Activated naive CD8-positive, alpha-beta T cell (primary cell): ENCODE measurements around the gene ZXDC.

Source experiments
- H3K27ac Mint-ChIP-seq: one replicate; pipeline ENCODE4 v1.8.0; 2021; ENCODE audit warnings: mixed read lengths
- H3K27me3 Mint-ChIP-seq: one replicate; pipeline ENCODE4 v1.8.0; 2021; ENCODE audit warnings: mixed read lengths
- H3K36me3 Mint-ChIP-seq: one replicate; pipeline ENCODE4 v1.8.0; 2021; ENCODE audit warnings: mixed read lengths
- H3K4me1 Mint-ChIP-seq: one replicate; pipeline ENCODE4 v1.8.0; 2021; ENCODE audit warnings: low read depth, mixed read lengths
- H3K4me3 Mint-ChIP-seq: one replicate; pipeline ENCODE4 v1.8.0; 2021; ENCODE audit warnings: mild to moderate bottlenecking, mixed read lengths
- H3K9me3 Mint-ChIP-seq: one replicate; pipeline ENCODE4 v1.8.0; 2021; ENCODE audit warnings: low read depth, mixed read lengths

The ZXDC gene

DNA sequence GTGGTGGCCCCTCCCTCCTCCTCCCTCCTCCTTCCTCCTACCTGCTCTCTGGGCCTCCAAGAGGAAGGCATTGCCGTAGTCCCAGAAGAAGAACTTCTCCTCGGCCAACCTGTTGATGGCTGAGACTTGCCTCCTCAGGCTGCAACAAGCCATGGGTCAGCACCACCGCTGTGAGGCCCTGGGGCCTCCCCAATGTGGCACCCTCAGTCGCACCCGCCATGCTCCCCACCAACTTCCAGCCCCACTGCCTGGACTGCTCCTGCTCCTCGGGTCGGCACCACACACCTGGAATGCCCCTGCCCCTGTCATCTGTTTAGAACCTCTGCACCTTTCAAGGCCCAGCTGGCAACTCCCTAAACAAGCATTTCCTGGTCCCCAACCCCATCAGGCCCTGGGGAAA lies 24.3 kb upstream of the ZXDC start:
- Mint-ChIP-seq H3K9me3 (no peaks in the 10 kb centered on the region), H3K4me1 (peaks cover 9% of the 10 kb centered on the region), H3K27ac (no peak overlapping the region), H3K27me3 (no peaks in the 10 kb centered on the region), H3K4me3 (no peak overlapping the region), H3K36me3 (no peaks in the 10 kb centered on the region)

GRCh38 chr3:126499401-126499800 lies 23.7 kb upstream of the ZXDC start:
- H3K9me3 Mint-ChIP-seq, result no peaks in the 10 kb centered on the region
- H3K4me3 Mint-ChIP-seq, result no peak overlapping the region
- H3K4me1 Mint-ChIP-seq, result peaks cover 9% of the 10 kb centered on the region
- no peaks in the 10 kb centered on the region for H3K36me3 Mint-ChIP-seq
- H3K27me3 Mint-ChIP-seq, result no peaks in the 10 kb centered on the region
- no peak overlapping the region for H3K27ac Mint-ChIP-seq

- Mint-ChIP-seq H3K9me3 (no peaks in the 10 kb centered on the region), H3K27ac (peak overlapping the region; percentile 90), H3K36me3 (no peaks in the 10 kb centered on the region), H3K27me3 (no peaks in the 10 kb centered on the region), H3K4me3 (peak overlapping the region; percentile 48), H3K4me1 (peaks cover 13% of the 10 kb centered on the region)
Measured at GRCh38 chr3:126498929-126499328, 23.2 kb upstream of the ZXDC start.

GRCh38 chr3:126498461-126498860 lies 22.8 kb upstream of the ZXDC start:
- peaks cover 13% of the 10 kb centered on the region for H3K4me1 Mint-ChIP-seq
- H3K27me3 Mint-ChIP-seq, result no peaks in the 10 kb centered on the region
- no peaks in the 10 kb centered on the region for H3K36me3 Mint-ChIP-seq
- no peak overlapping the region for H3K4me3 Mint-ChIP-seq
- no peaks in the 10 kb centered on the region for H3K9me3 Mint-ChIP-seq
- H3K27ac Mint-ChIP-seq, result peak overlapping the region; percentile 90

DNA sequence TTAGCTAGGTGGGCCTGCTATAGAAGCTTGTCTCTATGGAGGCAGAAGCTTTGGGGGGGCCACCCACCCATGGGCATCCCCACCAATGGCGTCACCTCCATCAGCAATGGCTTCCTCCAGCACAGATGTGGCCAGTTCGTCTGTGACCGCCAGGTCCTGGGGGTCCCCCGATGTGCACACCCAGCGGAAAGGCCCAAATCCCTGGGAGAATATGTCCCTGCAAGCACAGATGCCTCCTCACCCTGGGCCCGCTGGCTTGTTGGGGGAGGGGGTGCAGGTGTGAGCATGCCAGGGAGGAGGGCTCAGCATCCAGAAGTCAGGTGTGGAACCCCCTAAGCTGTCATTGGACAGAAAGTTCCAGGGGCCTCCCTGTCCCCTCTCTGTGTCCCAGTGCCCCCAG lies 22.3 kb upstream of the ZXDC start:
- peaks cover 15% of the 10 kb centered on the region for H3K4me1 Mint-ChIP-seq

DNA sequence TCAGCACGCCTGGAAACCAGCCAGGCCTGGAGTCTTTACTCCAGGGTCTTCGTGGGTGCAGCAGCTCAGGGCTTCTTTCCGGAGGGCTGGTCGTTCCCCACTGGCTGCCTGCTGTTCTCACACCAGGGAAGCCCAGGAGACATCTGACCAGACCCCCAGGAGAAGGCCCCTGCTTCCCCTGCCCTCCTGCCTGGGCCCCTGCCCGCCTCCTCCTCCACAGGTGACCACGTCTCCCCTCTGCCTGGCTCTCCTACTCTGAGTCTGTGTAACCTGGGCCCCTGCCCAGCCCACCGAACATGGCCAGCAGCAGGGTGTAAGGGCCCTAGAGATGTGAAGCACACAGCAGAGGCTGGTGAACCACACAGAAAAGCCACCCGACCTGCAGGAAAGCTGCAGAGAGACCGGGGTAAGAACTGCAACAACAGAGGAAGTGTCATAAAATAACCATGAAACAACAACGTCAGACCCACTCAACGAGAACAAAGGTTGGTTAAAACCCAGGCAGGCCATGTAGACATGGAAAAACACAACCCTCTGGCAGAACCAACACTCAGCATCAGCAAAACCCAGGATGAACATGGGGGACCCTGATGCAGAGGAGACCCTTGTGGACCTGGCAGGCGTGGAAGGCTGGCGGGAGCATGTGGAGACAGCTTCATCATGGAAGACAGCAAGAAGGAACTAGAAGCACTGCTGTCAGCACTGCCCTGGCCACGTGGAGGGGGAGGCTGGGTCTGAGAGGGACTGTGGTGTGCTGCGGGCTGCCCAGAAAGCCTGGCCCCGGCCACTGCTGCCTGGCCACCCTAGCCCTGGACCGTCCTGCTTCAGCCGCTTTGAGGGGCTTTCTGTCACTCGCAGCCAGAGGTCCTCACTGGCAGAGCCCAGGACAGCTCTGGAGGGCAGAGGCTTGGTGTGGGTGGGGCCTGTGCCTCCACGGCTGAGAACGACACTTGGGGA lies 21.5 kb upstream of the ZXDC start:
- no peaks in the 10 kb centered on the region for H3K9me3 Mint-ChIP-seq
- peaks cover 15% of the 10 kb centered on the region for H3K4me1 Mint-ChIP-seq
- peak overlapping the region; percentile 38 for H3K4me3 Mint-ChIP-seq
- peak overlapping the region; percentile 68 for H3K27ac Mint-ChIP-seq
- H3K36me3 Mint-ChIP-seq, result no peaks in the 10 kb centered on the region
- no peaks in the 10 kb centered on the region for H3K27me3 Mint-ChIP-seq

More for the DNA sequence above, 22.3 kb upstream of the ZXDC start:
- no peaks in the 10 kb centered on the region for H3K9me3 Mint-ChIP-seq
- H3K27me3 Mint-ChIP-seq, result no peaks in the 10 kb centered on the region
- H3K36me3 Mint-ChIP-seq, result no peaks in the 10 kb centered on the region
- no peak overlapping the region for H3K27ac Mint-ChIP-seq
- no peak overlapping the region for H3K4me3 Mint-ChIP-seq

GRCh38 chr3:126495786-126496185 lies 20.1 kb upstream of the ZXDC start:
- no peak overlapping the region for H3K27ac Mint-ChIP-seq
- no peaks in the 10 kb centered on the region for H3K36me3 Mint-ChIP-seq
- peaks cover 15% of the 10 kb centered on the region for H3K4me1 Mint-ChIP-seq
- no peaks in the 10 kb centered on the region for H3K9me3 Mint-ChIP-seq
- H3K4me3 Mint-ChIP-seq, result no peak overlapping the region
- no peaks in the 10 kb centered on the region for H3K27me3 Mint-ChIP-seq

GRCh38 chr3:126494970-126495230 lies 19.2 kb upstream of the ZXDC start:
- Mint-ChIP-seq H3K4me3 (no peak overlapping the region), H3K27me3 (no peaks in the 10 kb centered on the region), H3K4me1 (peaks cover 15% of the 10 kb centered on the region), H3K27ac (no peak overlapping the region), H3K9me3 (no peaks in the 10 kb centered on the region), H3K36me3 (no peaks in the 10 kb centered on the region)

- no peak overlapping the region for H3K27ac Mint-ChIP-seq
- H3K4me1 Mint-ChIP-seq, result peaks cover 15% of the 10 kb centered on the region
- H3K4me3 Mint-ChIP-seq, result no peak overlapping the region
- no peaks in the 10 kb centered on the region for H3K9me3 Mint-ChIP-seq
- H3K27me3 Mint-ChIP-seq, result no peaks in the 10 kb centered on the region
- H3K36me3 Mint-ChIP-seq, result no peaks in the 10 kb centered on the region
Measured at GRCh38 chr3:126494204-126494969, 18.7 kb upstream of the ZXDC start.

GRCh38 chr3:126493739-126494138 lies 18.0 kb upstream of the ZXDC start:
- no peaks in the 10 kb centered on the region for H3K27me3 Mint-ChIP-seq
- H3K4me3 Mint-ChIP-seq, result no peak overlapping the region
- no peaks in the 10 kb centered on the region for H3K36me3 Mint-ChIP-seq
- H3K27ac Mint-ChIP-seq, result no peak overlapping the region
- peaks cover 14% of the 10 kb centered on the region for H3K4me1 Mint-ChIP-seq
- H3K9me3 Mint-ChIP-seq, result no peaks in the 10 kb centered on the region

DNA sequence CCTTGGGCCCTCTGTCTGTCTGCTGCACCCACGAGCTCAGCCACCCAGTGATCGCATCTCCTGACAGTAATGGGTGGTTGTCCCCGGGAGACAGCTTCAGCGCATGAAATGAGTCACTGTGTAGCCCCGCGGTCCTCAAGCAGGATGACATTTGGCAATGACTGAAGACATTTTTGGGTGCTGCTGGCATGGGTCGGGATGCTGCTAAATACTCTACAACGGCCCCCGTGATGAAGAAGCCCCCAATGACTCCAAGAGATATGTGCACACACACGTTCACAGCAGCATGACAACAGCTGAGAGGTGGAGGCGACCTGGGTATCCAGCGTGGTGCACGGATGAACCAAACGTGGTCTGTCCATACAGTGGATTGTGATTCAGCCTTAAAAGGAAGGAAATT lies 17.4 kb upstream of the ZXDC start:
- H3K4me3 Mint-ChIP-seq, result no peak overlapping the region
- H3K9me3 Mint-ChIP-seq, result no peaks in the 10 kb centered on the region
- H3K27me3 Mint-ChIP-seq, result no peaks in the 10 kb centered on the region
- H3K27ac Mint-ChIP-seq, result no peak overlapping the region
- peaks cover 11% of the 10 kb centered on the region for H3K4me1 Mint-ChIP-seq
- no peaks in the 10 kb centered on the region for H3K36me3 Mint-ChIP-seq

GRCh38 chr3:126491221-126492013 lies 15.7 kb upstream of the ZXDC start:
- Mint-ChIP-seq H3K36me3 (no peaks in the 10 kb centered on the region), H3K27me3 (no peaks in the 10 kb centered on the region), H3K4me3 (no peak overlapping the region), H3K27ac (no peak overlapping the region), H3K9me3 (no peaks in the 10 kb centered on the region), H3K4me1 (peaks cover 14% of the 10 kb centered on the region)

- peaks cover 16% of the 10 kb centered on the region for H3K4me1 Mint-ChIP-seq
- H3K27ac Mint-ChIP-seq, result no peak overlapping the region
- no peak overlapping the region for H3K4me3 Mint-ChIP-seq
- no peaks in the 10 kb centered on the region for H3K27me3 Mint-ChIP-seq
- no peaks in the 10 kb centered on the region for H3K36me3 Mint-ChIP-seq
- H3K9me3 Mint-ChIP-seq, result no peaks in the 10 kb centered on the region
Measured at GRCh38 chr3:126490619-126491018, 14.9 kb upstream of the ZXDC start.

GRCh38 chr3:126488886-126489569 lies 13.3 kb upstream of the ZXDC start:
- no peaks in the 10 kb centered on the region for H3K9me3 Mint-ChIP-seq
- no peak overlapping the region for H3K4me3 Mint-ChIP-seq
- no peaks in the 10 kb centered on the region for H3K27me3 Mint-ChIP-seq
- peaks cover 12% of the 10 kb centered on the region for H3K4me1 Mint-ChIP-seq
- no peaks in the 10 kb centered on the region for H3K36me3 Mint-ChIP-seq
- no peak overlapping the region for H3K27ac Mint-ChIP-seq
